DOHH2 (cell line): ENCODE results near the gene DHX29.

ENCODE experiments used
- CTCF ChIP-seq: fragments of 200-600 bp; sonication (generic); IDR thresholded peaks from one replicate; pipeline ENCODE4 v1.5.1; 2014; ENCODE audit warnings: antibody characterized with exemption, mild to moderate bottlenecking, low read depth, low read length; ENCODE audit not compliant: poor library complexity, severe bottlenecking
- EZH2phosphoT487 ChIP-seq: fragments of 200-600 bp; sonication (generic); IDR thresholded peaks from 2 replicates; pipeline ENCODE4 v1.6.1; 2017; ENCODE audit warnings: borderline replicate concordance, mild to moderate bottlenecking, antibody characterized with exemption, low read length, moderate library complexity, mixed read lengths

DNA sequence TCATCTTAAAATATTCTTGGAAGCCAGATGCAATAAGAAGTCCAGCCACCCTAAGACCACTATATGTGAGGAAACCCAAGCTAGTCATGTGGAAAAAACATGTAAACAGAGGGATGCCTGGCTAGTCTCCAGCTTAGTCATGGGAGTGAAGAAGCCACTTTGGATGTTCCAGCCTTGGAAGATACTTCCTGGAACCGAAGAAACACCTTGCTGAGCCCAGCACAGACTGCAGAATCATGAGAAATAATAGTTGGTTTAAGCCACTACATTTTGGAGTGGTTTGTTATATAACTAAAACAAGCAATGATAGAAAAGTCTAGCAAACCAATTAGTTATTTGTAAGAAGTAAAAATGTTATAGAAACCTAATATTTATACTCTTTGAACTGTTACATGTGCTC, 12.6 kb downstream of the DHX29 start:
- TF ChIP-seq CTCF (no peak), EZH2phosphoT487 (no peak)
